Measurements from ENCODE around the gene CDH13. TPM values are rescaled to one million over a fixed set of nuclear protein-coding genes. Genes with fewer than 3 reads are reported as not detected.

Gene CDH13
- total RNA-seq, 1 experiment from 2014 or later: 49.3 TPM

- ChIA-PET CTCF (interaction anchor here (0.8 to 1.6 kb wide), 3 partner anchors 9 to 602 kb away, joined by 3 to 6 read pairs (median 4); no protein-coding TSS in a partner anchor), POLR2A (no interaction called here)
- Mint-ChIP-seq H3K4me3 (ENCODE audit: unreplicated experiment) (no peak overlapping the region), H3K4me1 (ENCODE audit: insufficient read depth, unreplicated experiment) (no peaks in the 10 kb centered on the region), H3K27ac (ENCODE audit: low read depth, unreplicated experiment) (no peak overlapping the region), H3K9me3 (ENCODE audit: unreplicated experiment) (no peaks in the 10 kb centered on the region), H3K36me3 (ENCODE audit: insufficient read depth, unreplicated experiment) (no peaks in the 10 kb centered on the region), H3K27me3 (ENCODE audit: insufficient read depth, unreplicated experiment) (peaks cover 36% of the 10 kb centered on the region)
- TF ChIP-seq CTCF (IDR thresholded peaks at IDR 0.05; ENCODE audit: unreplicated experiment): no peak
- no TSS peak for BruUV-seq (replicated peaks)
- DNase-seq (ENCODE audit: unreplicated experiment): no peak
- intact Hi-C loops (cut with micrococcal nuclease): no loop called here
Observed at GRCh38 chr16:82589407-82589806, 37.4 kb upstream of the CDH13 start.

GRCh38 chr16:82594114-82594513 lies 32.7 kb upstream of the CDH13 start:
- ChIA-PET POLR2A (no interaction called here), CTCF (interaction anchor here (0.8 to 2.4 kb wide), 4 partner anchors 10 to 13 kb away, joined by 3 to 13 read pairs (median 8); no protein-coding TSS in a partner anchor)
- Mint-ChIP-seq H3K27me3 (ENCODE audit: insufficient read depth, unreplicated experiment) (peaks cover 57% of the 10 kb centered on the region), H3K9me3 (ENCODE audit: unreplicated experiment) (no peaks in the 10 kb centered on the region), H3K4me3 (ENCODE audit: unreplicated experiment) (no peak overlapping the region), H3K27ac (ENCODE audit: low read depth, unreplicated experiment) (no peak overlapping the region), H3K4me1 (ENCODE audit: insufficient read depth, unreplicated experiment) (no peaks in the 10 kb centered on the region), H3K36me3 (ENCODE audit: insufficient read depth, unreplicated experiment) (no peaks in the 10 kb centered on the region)
- intact Hi-C loops (cut with micrococcal nuclease): no loop called here
- BruUV-seq (replicated peaks): no TSS peak
- no peak for DNase-seq (ENCODE audit: unreplicated experiment)
- TF ChIP-seq CTCF (IDR thresholded peaks at IDR 0.05; ENCODE audit: unreplicated experiment): no peak

- intact Hi-C loops (cut with micrococcal nuclease): no loop called here
- TF ChIP-seq CTCF (IDR thresholded peaks at IDR 0.05; ENCODE audit: unreplicated experiment): no peak
- no TSS peak for BruUV-seq (replicated peaks)
- Mint-ChIP-seq H3K4me1 (ENCODE audit: insufficient read depth, unreplicated experiment) (no peaks in the 10 kb centered on the region), H3K4me3 (ENCODE audit: unreplicated experiment) (no peak overlapping the region), H3K27ac (ENCODE audit: low read depth, unreplicated experiment) (no peak overlapping the region), H3K9me3 (ENCODE audit: unreplicated experiment) (no peaks in the 10 kb centered on the region), H3K27me3 (ENCODE audit: insufficient read depth, unreplicated experiment) (peaks cover 32% of the 10 kb centered on the region), H3K36me3 (ENCODE audit: insufficient read depth, unreplicated experiment) (no peaks in the 10 kb centered on the region)
- no peak for DNase-seq (ENCODE audit: unreplicated experiment)
- ChIA-PET POLR2A (no interaction called here), CTCF (interaction anchor here (0.7 to 2.0 kb wide), 4 partner anchors 10 to 714 kb away, joined by 3 to 6 read pairs (median 4); no protein-coding TSS in a partner anchor)
Observed at GRCh38 chr16:82598771-82599170, 28.0 kb upstream of the CDH13 start.

- Mint-ChIP-seq H3K9me3 (ENCODE audit: unreplicated experiment) (no peaks in the 10 kb centered on the region), H3K27me3 (ENCODE audit: insufficient read depth, unreplicated experiment) (peaks cover 16% of the 10 kb centered on the region), H3K27ac (ENCODE audit: low read depth, unreplicated experiment) (no peak overlapping the region), H3K36me3 (ENCODE audit: insufficient read depth, unreplicated experiment) (no peaks in the 10 kb centered on the region), H3K4me3 (ENCODE audit: unreplicated experiment) (no peak overlapping the region), H3K4me1 (ENCODE audit: insufficient read depth, unreplicated experiment) (no peaks in the 10 kb centered on the region)
- intact Hi-C loops (cut with micrococcal nuclease): no loop called here
- TF ChIP-seq CTCF (IDR thresholded peaks at IDR 0.05; ENCODE audit: unreplicated experiment): no peak
- CTCF ChIA-PET: interaction anchor here (0.6 to 4.6 kb wide), 14 partner anchors 12 to 754 kb away, joined by 3 to 35 read pairs (median 6); no protein-coding TSS in a partner anchor
- POLR2A ChIA-PET: interaction anchor here (0.6 to 1.4 kb wide), 3 partner anchors 26 to 32 kb away, joined by 3 read pairs; no protein-coding TSS in a partner anchor
- BruUV-seq (replicated peaks): no TSS peak
- DNase-seq (ENCODE audit: unreplicated experiment): no peak
Observed at GRCh38 chr16:82601989-82602640, 24.7 kb upstream of the CDH13 start.

All from MCF 10A (cell line).